Adrenal gland (tissue), 12 donors: ENCODE measurements around the gene LRP1. TPM values are rescaled to one million over a fixed set of nuclear protein-coding genes. Genes with fewer than 3 reads are reported as not detected.

Experiments used
- DNase-seq, 7 donors: peaks; one replicate each; pipeline ENCODE4 v3.0.0-alpha.2; 2019 to 2020
- H3K27ac ChIP-seq, 5 donors: fragments of 200-600 bp; sonication (generic) in 4 of 5; 1 replicate in 3 of 5; 2 replicates in 2 of 5; pipeline versions ENCODE4 v1.5.1 to v1.8.0; 2016 to 2020; ENCODE audit warnings: mild to moderate bottlenecking in 1 of 5
- H3K27me3 ChIP-seq: fragments of 200-600 bp; 2 replicates; pipeline ENCODE4 v1.8.0; 2021
- H3K36me3 ChIP-seq, 2 donors: fragments of 200-600 bp; replicated peaks in 1 of 2; 1 replicate in 1 of 2; 2 replicates in 1 of 2; pipeline versions ENCODE4 v1.5.1 to v1.8.0; 2018 to 2022
- H3K4me1 ChIP-seq, 2 donors: fragments of 200-600 bp; replicated peaks in 1 of 2; 1 replicate in 1 of 2; 2 replicates in 1 of 2; pipeline versions ENCODE4 v1.5.1 to v1.8.0; 2018 to 2021
- H3K4me3 ChIP-seq, 4 donors: fragments of 200-600 bp; sonication (generic) in 3 of 4; one replicate each; pipeline ENCODE4 v1.5.1; 2016 to 2018
- H3K9me3 ChIP-seq, 3 donors: fragments of 200-600 bp; sonication (generic) in 1 of 3; replicated peaks in 1 of 3; 1 replicate in 2 of 3; 2 replicates in 1 of 3; pipeline versions ENCODE4 v1.5.1 to v1.8.0; 2016 to 2021
- CTCF ChIP-seq, 6 experiments: fragments of 450-650 bp in 4 of 6; fragments of 200-600 bp in 2 of 6; sonication (generic) in 1 of 6; IDR thresholded peaks; 1 replicate in 5 of 6; 2 replicates in 1 of 6; pipeline versions ENCODE4 v1.5.1 to v1.8.0; 2016 to 2021; ENCODE audit warnings: antibody characterized with exemption in 6 of 6, mild to moderate bottlenecking in 2 of 6, moderate library complexity in 1 of 6
- POLR2A ChIP-seq, 2 donors: fragments of 450-650 bp; IDR thresholded peaks; one replicate each; pipeline ENCODE4 v1.6.1; 2017; ENCODE audit warnings: antibody characterized with exemption in 2 of 2, mild to moderate bottlenecking in 2 of 2, moderate library complexity in 1 of 2
- WGBS, 4 donors: extraction: QIAGEN DNeasy Blood & Tissue Kit in 2 of 4; methylation state at CpG; one replicate each; pipeline versions ENCODE4 v1.1.5 to v1.1.7; 2013 to 2017; 5-methylcytosine and 5-hydroxymethylcytosine counted together
- intact Hi-C, 2 donors: fragments of 100-400 bp; cut with DNase I; formaldehyde crosslinking; loops; one replicate each; pipeline versions ENCODE4 v1.14.1 to v1.15.0; 2022 to 2023
- polyA plus RNA-seq, 3 donors: library from polyadenylated mRNA; stranded (reverse); fragments of 200-250 nt in 2 of 3; fragments of 350-450 nt in 1 of 3; fragmentation: Illumina TruSeq in 1 of 3; extraction: RNeasy Lipid Tissue Mini Kit (QIAGEN cat#74804) in 1 of 3; gene quantifications; one replicate each; pipeline ENCODE4 v1.2.3, GENCODE V29; 2013 to 2014
- total RNA-seq, 9 donors: library from RNA; depleted of rRNA in 4 of 9; stranded (reverse); fragments of >200 nt in 4 of 9; fragments of 120-200 nt in 1 of 9; fragmentation: NEBNext Ultra II Directional in 1 of 9; extraction: Animal tissue kit (Norgen Biotek cat#: 25700) in 1 of 9; gene quantifications; one replicate each; pipeline versions ENCODE4 v1.1.0 to v1.2.4, GENCODE V29; 2013 to 2023
- donor health status: healthy with polysubstance abuse.
- donor health status: Bipolar disorder and iron deficiency.
- donor health status: DM: yes; HTN: yes; CAD: no.
- donor health status: DM: no; HTN: no; CAD: no.
- donor health status: DM: no; HTN: no; CAD: no.
- donor health status: DM: yes; HTN: yes; CAD: no.

Gene LRP1
- total and polyA plus RNA-seq, 12 donors, result 18.4 to 307 (median 138) TPM

- H3K9me3 ChIP-seq, result no peaks in the 10 kb centered on the region
- DNase-seq, result peak in 1 of 7 donors; percentile 63
- H3K27ac ChIP-seq, result no peak overlapping the region
- H3K36me3 ChIP-seq, result no peaks in the 10 kb centered on the region
- peaks cover 68% of the 10 kb centered on the region for H3K27me3 ChIP-seq
- 7 to 12% (median 7%) methylated on average over 6 to 61 of the region's 61 CpGs for WGBS, 4 donors
- TF ChIP-seq POLR2A (IDR thresholded peaks at IDR 0.05) (no peak), CTCF (IDR thresholded peaks at IDR 0.05) (peak in 5 of 6 experiments; percentile 32 to 67 (median 54))
- intact Hi-C loops, result no loop called here
- H3K4me1 ChIP-seq, result peaks cover 3 to 5% of the 10 kb centered on the region in 2 donors
- H3K4me3 ChIP-seq, result no peak overlapping the region
Measured at GRCh38 chr12:57224973-57225679, 96.8 kb downstream of the LRP1 start.

- no peaks in the 10 kb centered on the region for H3K9me3 ChIP-seq
- no peak overlapping the region for H3K27ac ChIP-seq
- H3K4me1 ChIP-seq, result peaks cover 9 to 11% of the 10 kb centered on the region in 2 donors
- WGBS, 4 donors, result 31 to 52% (median 36%) methylated on average over 16 to 18 of the region's 18 CpGs
- H3K4me3 ChIP-seq, result no peak overlapping the region
- TF ChIP-seq POLR2A (IDR thresholded peaks at IDR 0.05) (no peak), CTCF (IDR thresholded peaks at IDR 0.05) (no peak)
- intact Hi-C loops, result no loop called here
- no peaks in the 10 kb centered on the region for H3K36me3 ChIP-seq
- H3K27me3 ChIP-seq, result peaks cover 62% of the 10 kb centered on the region
- DNase-seq, result no peak
Measured at GRCh38 chr12:57225680-57226210, 97.5 kb downstream of the LRP1 start.

- TF ChIP-seq POLR2A (IDR thresholded peaks at IDR 0.05), result no peak
- no peak for TF ChIP-seq CTCF (IDR thresholded peaks at IDR 0.05)
- H3K9me3 ChIP-seq, result no peaks in the 10 kb centered on the region
- intact Hi-C loops, result no loop called here
- 14 to 16% (median 15%) methylated on average over 19 to 35 of the region's 35 CpGs for WGBS, 4 donors
- DNase-seq, result no peak
- peaks cover 0 to 5% of the 10 kb centered on the region in 2 donors for H3K36me3 ChIP-seq
- H3K27me3 ChIP-seq, result peaks cover 52% of the 10 kb centered on the region
- no peak overlapping the region for H3K4me3 ChIP-seq
- H3K4me1 ChIP-seq, result peaks cover 9 to 12% of the 10 kb centered on the region in 2 donors
- no peak overlapping the region for H3K27ac ChIP-seq
Measured at GRCh38 chr12:57226588-57227314, 98.5 kb downstream of the LRP1 start.

GRCh38 chr12:57227315-57228115 is 99.2 kb downstream of the LRP1 start:
- Histone ChIP-seq H3K4me1 (peaks cover 9 to 12% of the 10 kb centered on the region in 2 donors), H3K9me3 (no peaks in the 10 kb centered on the region), H3K4me3 (no peak overlapping the region), H3K27me3 (peaks cover 44% of the 10 kb centered on the region), H3K36me3 (peaks cover 0 to 12% of the 10 kb centered on the region in 2 donors), H3K27ac (no peak overlapping the region)
- WGBS, 4 donors, result 51 to 62% (median 59%) methylated on average over 7 to 8 of the region's 8 CpGs
- intact Hi-C loops, result no loop called here
- no peak for TF ChIP-seq POLR2A (IDR thresholded peaks at IDR 0.05)
- TF ChIP-seq CTCF (IDR thresholded peaks at IDR 0.05), result no peak
- no peak for DNase-seq
